SU-DHL-6 (cell line): ENCODE measurements around the gene PPM1M.

Experiments
- H2AFZ ChIP-seq: fragments of 200-600 bp; sonication (generic); 2 replicates; pipeline ENCODE4 v1.6.1; 2014; ENCODE audit warnings: low read depth, mild to moderate bottlenecking, moderate library complexity, mixed read lengths, antibody characterized with exemption, low read length; ENCODE audit not compliant: severe bottlenecking
- H3F3A ChIP-seq: fragments of 200-600 bp; shearing (Covaris generic); 2 replicates; pipeline ENCODE4 v1.6.0; 2016; ENCODE audit warnings: antibody characterized with exemption, mild to moderate bottlenecking; ENCODE audit not compliant: insufficient read depth
- H3K27ac ChIP-seq: fragments of 200-600 bp; sonication (generic); 2 replicates; pipeline ENCODE4 v1.5.1; 2016; ENCODE audit warnings: low read depth, mild to moderate bottlenecking, low read length, moderate library complexity, mixed read lengths
- H3K27me3 ChIP-seq: fragments of 200-600 bp; sonication (generic), shearing (Covaris generic); 2 replicates; pipeline ENCODE4 v1.6.0; 2014; ENCODE audit warnings: mild to moderate bottlenecking, low read length
- H3K36me3 ChIP-seq: fragments of 200-600 bp; sonication (generic); 2 replicates; pipeline ENCODE4 v1.6.1; 2014; ENCODE audit warnings: mild to moderate bottlenecking, low read length, mixed read lengths
- H3K4me2 ChIP-seq: fragments of 300-600, 200-600 bp; shearing (Covaris generic), sonication (generic); 2 replicates; pipeline ENCODE4 v1.6.0; 2014; ENCODE audit warnings: low read length, low read depth, mild to moderate bottlenecking; ENCODE audit not compliant: poor library complexity, severe bottlenecking
- H3K4me3 ChIP-seq: fragments of 200-600 bp; sonication (generic); 2 replicates; pipeline ENCODE4 v1.5.1; 2014; ENCODE audit warnings: antibody characterized with exemption, low read length, mild to moderate bottlenecking, mixed read lengths; ENCODE audit not compliant: insufficient read depth, poor library complexity, severe bottlenecking
- H3K79me2 ChIP-seq: fragments of 200-600 bp; sonication (generic); 2 replicates; pipeline ENCODE4 v1.6.1; 2014; ENCODE audit warnings: mild to moderate bottlenecking, low read length, moderate library complexity; ENCODE audit not compliant: insufficient read depth
- H3K9ac ChIP-seq: fragments of 200-600 bp; sonication (generic); 2 replicates; pipeline ENCODE4 v1.7.0; 2014; ENCODE audit warnings: mild to moderate bottlenecking, low read length
- H3K9me2 ChIP-seq: fragments of 200-600 bp; sonication (generic); replicated peaks from 2 replicates; pipeline ENCODE4 v1.6.1; 2014; ENCODE audit warnings: low read length; ENCODE audit not compliant: insufficient read depth
- H3K9me3 ChIP-seq: fragments of 200-600 bp; sonication (generic); 2 replicates; pipeline ENCODE4 v1.6.1; 2014; ENCODE audit warnings: low read length, mixed read lengths; ENCODE audit not compliant: insufficient read depth
- H4K20me1 ChIP-seq: fragments of 200-600 bp; sonication (generic); 2 replicates; pipeline ENCODE4 v1.6.1; 2014; ENCODE audit warnings: low read depth, mild to moderate bottlenecking, antibody characterized with exemption, low read length, moderate library complexity, mixed read lengths
- EZH2phosphoT487 ChIP-seq: fragments of 200-600 bp; sonication (generic), shearing (Covaris generic); conservative IDR thresholded peaks from 2 replicates; pipeline ENCODE4 v1.6.1; 2018; ENCODE audit warnings: mild to moderate bottlenecking, antibody characterized with exemption, low read length, moderate library complexity, mixed read lengths
- TF ChIP-seq, protein P1 (sequence below): fragments of 200-600 bp; sonication (generic); IDR thresholded peaks from one replicate; pipeline ENCODE4 v1.5.1; 2017; ENCODE audit warnings: antibody characterized with exemption, mild to moderate bottlenecking, low read length, moderate library complexity; ENCODE audit not compliant: insufficient read depth, poor library complexity, severe bottlenecking

The PPM1M gene

DNA sequence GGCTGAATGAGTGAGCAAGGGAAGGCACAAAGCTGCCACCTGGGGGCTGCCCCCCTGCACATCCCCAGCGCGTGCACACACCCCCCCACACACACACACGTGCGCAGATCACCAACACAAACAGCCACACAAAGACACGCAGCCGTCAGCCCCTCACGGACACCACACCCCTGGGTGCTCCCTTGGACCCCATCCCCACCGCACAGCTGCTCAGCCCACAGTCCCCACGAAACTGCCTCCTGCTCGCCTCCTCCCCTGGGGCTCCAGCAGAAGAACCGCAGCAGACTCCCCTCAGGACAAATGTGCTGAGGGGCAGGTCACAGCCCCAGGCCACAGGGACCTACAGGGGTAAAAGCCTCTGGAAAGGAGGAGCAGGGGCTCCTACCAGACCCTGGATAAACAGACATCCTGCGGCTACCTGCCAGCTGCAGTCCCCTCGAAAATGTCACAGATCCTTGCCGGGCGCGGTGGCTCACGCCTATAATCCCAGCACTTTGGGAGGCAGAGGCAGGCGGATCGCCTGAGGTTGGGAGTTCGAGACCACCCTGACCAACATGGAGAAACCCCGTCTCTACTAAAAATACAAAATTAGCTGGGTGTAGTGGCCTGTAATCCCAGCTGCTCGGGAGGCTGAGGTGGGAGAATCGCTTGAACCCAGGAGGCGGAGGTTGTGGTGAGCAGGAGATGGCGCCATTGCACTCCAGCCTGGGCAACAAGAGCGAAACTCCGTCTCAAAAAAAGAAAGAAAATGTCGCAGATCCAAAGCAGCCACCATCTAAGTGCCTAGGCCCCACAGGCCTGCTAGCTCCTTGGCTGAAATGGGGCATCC, 13.1 kb upstream of the PPM1M start:
- no peak overlapping the region for H3K27ac ChIP-seq
- H3K9me3 ChIP-seq: no peaks in the 10 kb centered on the region
- H3K9ac ChIP-seq: no peak overlapping the region
- no peak for TF ChIP-seq EZH2phosphoT487
- TF ChIP-seq, protein P1, sequence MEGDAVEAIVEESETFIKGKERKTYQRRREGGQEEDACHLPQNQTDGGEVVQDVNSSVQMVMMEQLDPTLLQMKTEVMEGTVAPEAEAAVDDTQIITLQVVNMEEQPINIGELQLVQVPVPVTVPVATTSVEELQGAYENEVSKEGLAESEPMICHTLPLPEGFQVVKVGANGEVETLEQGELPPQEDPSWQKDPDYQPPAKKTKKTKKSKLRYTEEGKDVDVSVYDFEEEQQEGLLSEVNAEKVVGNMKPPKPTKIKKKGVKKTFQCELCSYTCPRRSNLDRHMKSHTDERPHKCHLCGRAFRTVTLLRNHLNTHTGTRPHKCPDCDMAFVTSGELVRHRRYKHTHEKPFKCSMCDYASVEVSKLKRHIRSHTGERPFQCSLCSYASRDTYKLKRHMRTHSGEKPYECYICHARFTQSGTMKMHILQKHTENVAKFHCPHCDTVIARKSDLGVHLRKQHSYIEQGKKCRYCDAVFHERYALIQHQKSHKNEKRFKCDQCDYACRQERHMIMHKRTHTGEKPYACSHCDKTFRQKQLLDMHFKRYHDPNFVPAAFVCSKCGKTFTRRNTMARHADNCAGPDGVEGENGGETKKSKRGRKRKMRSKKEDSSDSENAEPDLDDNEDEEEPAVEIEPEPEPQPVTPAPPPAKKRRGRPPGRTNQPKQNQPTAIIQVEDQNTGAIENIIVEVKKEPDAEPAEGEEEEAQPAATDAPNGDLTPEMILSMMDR: no peak
- H3K9me2 ChIP-seq: no peaks in the 10 kb centered on the region
- peaks cover 10% of the 10 kb centered on the region; the same call in 1 of the 2 replicates for H3K79me2 ChIP-seq
- H3K27me3 ChIP-seq: no peaks in the 10 kb centered on the region
- H3K36me3 ChIP-seq: no peaks in the 10 kb centered on the region
- no peak overlapping the region for H2AFZ ChIP-seq
- 0 out of 2 replicates have a peak, but pooled peaks cover 5% of the 10 kb centered on the region for H3F3A ChIP-seq
- no peaks in the 10 kb centered on the region for H4K20me1 ChIP-seq
- H3K4me3 ChIP-seq: no peak overlapping the region
- H3K4me2 ChIP-seq: no peak overlapping the region

DNA sequence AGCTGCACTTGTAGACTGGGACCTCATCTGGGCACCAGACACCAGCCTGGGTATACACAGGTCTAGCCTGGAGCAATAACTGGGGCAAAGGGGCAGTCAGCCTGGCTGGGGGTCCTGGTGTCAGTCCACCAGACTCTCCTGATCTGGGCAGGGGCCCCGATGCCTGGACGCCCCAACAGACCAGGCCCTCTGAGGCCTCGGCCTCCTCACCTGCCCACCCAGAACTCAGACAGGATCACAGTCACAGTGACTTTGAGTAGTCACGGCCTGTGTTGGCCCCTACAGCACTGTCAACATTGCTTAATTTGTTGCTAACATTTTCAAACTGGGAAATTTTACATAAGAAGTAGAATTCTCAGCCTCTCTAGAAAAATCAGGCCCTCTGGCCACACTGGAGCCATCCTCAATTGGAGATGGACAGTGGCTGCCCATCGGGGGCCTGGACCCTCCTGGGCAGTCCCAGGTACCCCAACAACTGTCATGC, 12.4 kb upstream of the PPM1M start:
- Histone ChIP-seq H3K27ac (no peak overlapping the region), H3K9ac (no peak overlapping the region)

DNA sequence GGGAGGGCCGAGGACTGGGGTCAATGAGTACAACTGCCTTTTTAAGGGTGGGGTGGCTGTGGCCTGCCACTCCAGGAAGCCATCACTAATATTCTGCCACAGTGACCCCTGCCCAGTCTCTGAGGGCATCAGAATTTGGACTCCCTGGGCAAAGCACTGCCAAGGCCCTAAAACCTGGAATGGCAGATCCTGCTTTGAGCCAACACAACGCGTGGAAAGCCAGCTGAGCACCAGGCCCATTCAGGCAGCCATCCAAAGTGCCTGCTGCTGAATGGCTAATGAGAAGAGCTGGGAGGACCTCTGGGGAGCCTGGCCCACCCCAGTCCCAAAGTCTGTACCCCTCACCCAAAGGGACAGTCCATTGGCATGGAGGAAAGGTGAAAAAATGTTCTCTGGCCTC, 11.6 kb upstream of the PPM1M start:
- H3K4me3 ChIP-seq: no peak overlapping the region
- H2AFZ ChIP-seq: no peak overlapping the region
- H3F3A ChIP-seq: no peaks in the 10 kb centered on the region
- no peaks in the 10 kb centered on the region for H3K27me3 ChIP-seq
- no peak for TF ChIP-seq EZH2phosphoT487
- TF ChIP-seq, protein P1: no peak
- H3K9me2 ChIP-seq: no peaks in the 10 kb centered on the region
- H3K27ac ChIP-seq: no peak overlapping the region
- H4K20me1 ChIP-seq: no peaks in the 10 kb centered on the region
- H3K79me2 ChIP-seq: peaks cover 23% of the 10 kb centered on the region; the same call in 1 of the 2 replicates
- no peaks in the 10 kb centered on the region for H3K9me3 ChIP-seq
- no peaks in the 10 kb centered on the region for H3K36me3 ChIP-seq
- no peak overlapping the region for H3K4me2 ChIP-seq
- no peak overlapping the region for H3K9ac ChIP-seq

More for the DNA sequence above, 12.4 kb upstream of the PPM1M start:
- Histone ChIP-seq H3K9me2 (no peaks in the 10 kb centered on the region), H3K4me2 (no peak overlapping the region), H3K9me3 (no peaks in the 10 kb centered on the region), H3F3A (no peaks in the 10 kb centered on the region), H4K20me1 (no peaks in the 10 kb centered on the region), H3K36me3 (no peaks in the 10 kb centered on the region), H2AFZ (no peak overlapping the region), H3K27me3 (no peaks in the 10 kb centered on the region), H3K4me3 (no peak overlapping the region), H3K79me2 (peaks cover 16% of the 10 kb centered on the region; the same call in 1 of the 2 replicates)
- TF ChIP-seq, protein P1: no peak
- no peak for TF ChIP-seq EZH2phosphoT487
